ENCODE data around the gene EHD1. TPM values are rescaled to one million over a fixed set of nuclear protein-coding genes. Genes with fewer than 3 reads are reported as not detected.

Gene EHD1
- polyA plus RNA-seq, 2 donors = 16.1 to 28.7 TPM

- Histone ChIP-seq H3K27ac (ENCODE audit: low read depth in 2 of 2, low read length in 1 of 2) (no peak overlapping the region), H3K4me1 (ENCODE audit: control insufficient read depth in 2 of 2, insufficient read depth in 2 of 2, low read length in 1 of 2) (peaks cover 0 to 4% of the 10 kb centered on the region in 2 donors), H3K27me3 (ENCODE audit: control insufficient read depth in 1 of 2, insufficient read depth in 2 of 2, low read length in 2 of 2) (no peaks in the 10 kb centered on the region)
Observed at GRCh38 chr11:64892411-64892831, 14.0 kb upstream of the EHD1 start.

GRCh38 chr11:64891880-64892279 is 13.5 kb upstream of the EHD1 start:
- Histone ChIP-seq H3K27ac (ENCODE audit: low read depth in 2 of 2, low read length in 1 of 2) (no peak overlapping the region), H3K4me3 (ENCODE audit: low read depth in 1 of 2, low read length in 2 of 2) (no peak overlapping the region), H3K4me1 (ENCODE audit: control insufficient read depth in 2 of 2, insufficient read depth in 2 of 2, low read length in 1 of 2) (peaks cover 0 to 4% of the 10 kb centered on the region in 2 donors), H3K9me3 (ENCODE audit: control insufficient read depth in 2 of 2, insufficient read depth in 1 of 2, low read depth in 1 of 2, low read length in 1 of 2) (no peaks in the 10 kb centered on the region), H3K27me3 (ENCODE audit: control insufficient read depth in 1 of 2, insufficient read depth in 2 of 2, low read length in 2 of 2) (no peaks in the 10 kb centered on the region), H3K36me3 (ENCODE audit: control insufficient read depth in 2 of 2, insufficient read depth in 2 of 2, low read length in 1 of 2) (peaks cover 0 to 23% of the 10 kb centered on the region in 2 donors)
- 65 to 75% methylated on average over 5 of the region's 5 CpGs for WGBS, 2 donors

More at GRCh38 chr11:64892411-64892831, 14.0 kb upstream of the EHD1 start:
- 44 to 76% methylated on average over 11 of the region's 11 CpGs for WGBS, 2 donors
- Histone ChIP-seq H3K9me3 (ENCODE audit: control insufficient read depth in 2 of 2, insufficient read depth in 1 of 2, low read depth in 1 of 2, low read length in 1 of 2) (no peaks in the 10 kb centered on the region), H3K4me3 (ENCODE audit: low read depth in 1 of 2, low read length in 2 of 2) (no peak overlapping the region), H3K36me3 (ENCODE audit: control insufficient read depth in 2 of 2, insufficient read depth in 2 of 2, low read length in 1 of 2) (peaks cover 0 to 27% of the 10 kb centered on the region in 2 donors)

GRCh38 chr11:64891215-64891848 is 12.9 kb upstream of the EHD1 start:
- Histone ChIP-seq H3K27me3 (ENCODE audit: control insufficient read depth in 1 of 2, insufficient read depth in 2 of 2, low read length in 2 of 2) (no peaks in the 10 kb centered on the region), H3K36me3 (ENCODE audit: control insufficient read depth in 2 of 2, insufficient read depth in 2 of 2, low read length in 1 of 2) (peaks cover 0 to 18% of the 10 kb centered on the region in 2 donors), H3K27ac (ENCODE audit: low read depth in 2 of 2, low read length in 1 of 2) (no peak overlapping the region), H3K9me3 (ENCODE audit: control insufficient read depth in 2 of 2, insufficient read depth in 1 of 2, low read depth in 1 of 2, low read length in 1 of 2) (no peaks in the 10 kb centered on the region), H3K4me1 (ENCODE audit: control insufficient read depth in 2 of 2, insufficient read depth in 2 of 2, low read length in 1 of 2) (peaks cover 0 to 4% of the 10 kb centered on the region in 2 donors), H3K4me3 (ENCODE audit: low read depth in 1 of 2, low read length in 2 of 2) (no peak overlapping the region)
- WGBS, 2 donors = 65 to 88% methylated on average over 25 of the region's 25 CpGs

GRCh38 chr11:64890522-64890939 is 12.1 kb upstream of the EHD1 start:
- peaks cover 0 to 4% of the 10 kb centered on the region in 2 donors for H3K4me1 ChIP-seq (ENCODE audit: control insufficient read depth in 2 of 2, insufficient read depth in 2 of 2, low read length in 1 of 2)
- no peak overlapping the region for H3K27ac ChIP-seq (ENCODE audit: low read depth in 2 of 2, low read length in 1 of 2)
- H3K9me3 ChIP-seq (ENCODE audit: control insufficient read depth in 2 of 2, insufficient read depth in 1 of 2, low read depth in 1 of 2, low read length in 1 of 2) = no peaks in the 10 kb centered on the region
- H3K4me3 ChIP-seq (ENCODE audit: low read depth in 1 of 2, low read length in 2 of 2) = no peak overlapping the region
- WGBS, 2 donors = 86 to 87% methylated on average over 7 of the region's 7 CpGs
- no peaks in the 10 kb centered on the region for H3K27me3 ChIP-seq (ENCODE audit: control insufficient read depth in 1 of 2, insufficient read depth in 2 of 2, low read length in 2 of 2)
- H3K36me3 ChIP-seq (ENCODE audit: control insufficient read depth in 2 of 2, insufficient read depth in 2 of 2, low read length in 1 of 2) = peaks cover 0 to 10% of the 10 kb centered on the region in 2 donors

DNA sequence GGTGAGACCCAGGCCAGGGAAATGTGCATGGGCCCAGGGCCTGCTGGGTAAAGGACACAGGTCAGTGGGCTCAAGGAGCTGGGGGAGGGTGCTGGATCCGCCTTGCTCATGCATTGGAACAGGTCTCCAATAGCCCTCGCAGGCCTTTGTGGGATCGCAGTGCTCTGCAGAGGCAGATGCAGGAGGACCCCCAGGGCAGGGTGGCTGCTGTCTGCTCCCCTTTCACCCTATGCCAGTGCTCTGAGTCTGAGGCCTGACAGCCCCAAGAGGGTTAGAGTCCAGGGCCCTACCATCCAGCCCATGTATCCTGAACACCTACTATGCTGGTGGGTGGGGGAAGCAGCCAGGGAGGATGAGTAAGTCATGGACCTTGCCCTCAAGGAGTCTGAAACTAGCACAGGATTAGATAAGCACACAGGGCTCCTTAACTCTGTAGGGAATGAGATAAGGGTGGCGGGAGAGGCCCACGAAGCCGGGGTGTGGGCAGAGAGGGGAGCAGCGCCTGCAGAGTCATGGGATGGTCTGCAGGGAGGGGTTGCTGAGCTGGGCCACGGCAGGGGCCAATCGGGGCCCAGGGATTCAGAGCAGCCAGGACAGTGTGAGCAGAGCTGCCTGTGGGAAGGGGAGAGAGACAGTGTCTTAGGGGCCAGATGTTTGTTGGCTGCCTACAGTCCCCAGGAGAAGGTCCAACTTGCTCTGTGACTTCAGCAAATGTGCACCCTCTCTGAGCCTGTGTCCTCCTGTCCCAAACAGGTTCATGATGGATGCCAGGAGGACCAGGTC is 10.5 kb upstream of the EHD1 start:
- H3K9me3 ChIP-seq (ENCODE audit: control insufficient read depth in 2 of 2, insufficient read depth in 1 of 2, low read depth in 1 of 2, low read length in 1 of 2) = no peaks in the 10 kb centered on the region
- WGBS, 2 donors = 60 to 65% methylated on average over 9 of the region's 9 CpGs
- no peak overlapping the region for H3K4me3 ChIP-seq (ENCODE audit: low read depth in 1 of 2, low read length in 2 of 2)
- H3K4me1 ChIP-seq (ENCODE audit: control insufficient read depth in 2 of 2, insufficient read depth in 2 of 2, low read length in 1 of 2) = peaks cover 0 to 2% of the 10 kb centered on the region in 2 donors
- no peaks in the 10 kb centered on the region for H3K27me3 ChIP-seq (ENCODE audit: control insufficient read depth in 1 of 2, insufficient read depth in 2 of 2, low read length in 2 of 2)
- no peak overlapping the region for H3K27ac ChIP-seq (ENCODE audit: low read depth in 2 of 2, low read length in 1 of 2)
- H3K36me3 ChIP-seq (ENCODE audit: control insufficient read depth in 2 of 2, insufficient read depth in 2 of 2, low read length in 1 of 2) = no peaks in the 10 kb centered on the region

- Histone ChIP-seq H3K4me3 (ENCODE audit: low read depth in 1 of 2, low read length in 2 of 2) (no peak overlapping the region), H3K27ac (ENCODE audit: low read depth in 2 of 2, low read length in 1 of 2) (peak overlapping the region in 1 of 2 donors; percentile 69), H3K4me1 (ENCODE audit: control insufficient read depth in 2 of 2, insufficient read depth in 2 of 2, low read length in 1 of 2) (peaks cover 0 to 2% of the 10 kb centered on the region in 2 donors), H3K27me3 (ENCODE audit: control insufficient read depth in 1 of 2, insufficient read depth in 2 of 2, low read length in 2 of 2) (no peaks in the 10 kb centered on the region), H3K36me3 (ENCODE audit: control insufficient read depth in 2 of 2, insufficient read depth in 2 of 2, low read length in 1 of 2) (no peaks in the 10 kb centered on the region), H3K9me3 (ENCODE audit: control insufficient read depth in 2 of 2, insufficient read depth in 1 of 2, low read depth in 1 of 2, low read length in 1 of 2) (no peaks in the 10 kb centered on the region)
- WGBS, 2 donors = 62 to 72% methylated on average over 8 of the region's 8 CpGs
Observed at GRCh38 chr11:64888406-64888728, 9.9 kb upstream of the EHD1 start.

GRCh38 chr11:64887757-64888405 is 9.5 kb upstream of the EHD1 start:
- Histone ChIP-seq H3K4me3 (ENCODE audit: low read depth in 1 of 2, low read length in 2 of 2) (no peak overlapping the region), H3K9me3 (ENCODE audit: control insufficient read depth in 2 of 2, insufficient read depth in 1 of 2, low read depth in 1 of 2, low read length in 1 of 2) (no peaks in the 10 kb centered on the region), H3K4me1 (ENCODE audit: control insufficient read depth in 2 of 2, insufficient read depth in 2 of 2, low read length in 1 of 2) (peaks cover 0 to 2% of the 10 kb centered on the region in 2 donors), H3K27me3 (ENCODE audit: control insufficient read depth in 1 of 2, insufficient read depth in 2 of 2, low read length in 2 of 2) (no peaks in the 10 kb centered on the region), H3K36me3 (ENCODE audit: control insufficient read depth in 2 of 2, insufficient read depth in 2 of 2, low read length in 1 of 2) (no peaks in the 10 kb centered on the region), H3K27ac (ENCODE audit: low read depth in 2 of 2, low read length in 1 of 2) (peak overlapping the region in 1 of 2 donors; percentile 69)
- 12% methylated on average over 33 to 34 of the region's 34 CpGs for WGBS, 2 donors

DNA sequence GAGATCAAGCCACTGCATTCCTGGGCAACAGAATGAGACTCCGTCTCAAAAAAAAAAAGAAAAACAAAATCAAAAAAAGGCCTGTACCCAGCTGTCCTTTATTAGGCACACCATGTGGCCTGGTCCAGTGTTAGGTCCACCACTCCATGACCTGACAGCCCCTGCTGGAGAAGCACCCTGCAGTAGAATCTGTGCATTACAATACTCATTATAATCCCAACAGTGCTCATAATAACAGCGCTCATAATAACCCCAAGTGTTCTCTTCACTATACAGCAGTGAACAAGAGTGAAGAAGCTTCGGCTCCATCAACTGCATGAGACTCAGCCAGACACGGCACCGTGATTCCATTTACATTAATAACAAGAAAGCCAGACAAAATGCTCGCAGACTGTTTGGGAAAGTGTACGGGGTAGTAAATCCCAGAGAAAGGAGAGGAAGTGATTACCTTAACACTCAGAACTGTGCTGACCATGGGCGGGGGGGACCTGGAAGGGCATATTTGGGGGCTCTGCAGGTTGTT is 8.9 kb upstream of the EHD1 start:
- no peaks in the 10 kb centered on the region for H3K9me3 ChIP-seq (ENCODE audit: control insufficient read depth in 2 of 2, insufficient read depth in 1 of 2, low read depth in 1 of 2, low read length in 1 of 2)
- no peak overlapping the region for H3K4me3 ChIP-seq (ENCODE audit: low read depth in 1 of 2, low read length in 2 of 2)
- H3K4me1 ChIP-seq (ENCODE audit: control insufficient read depth in 2 of 2, insufficient read depth in 2 of 2, low read length in 1 of 2) = peaks cover 0 to 2% of the 10 kb centered on the region in 2 donors
- H3K27ac ChIP-seq (ENCODE audit: low read depth in 2 of 2, low read length in 1 of 2) = no peak overlapping the region
- no peaks in the 10 kb centered on the region for H3K27me3 ChIP-seq (ENCODE audit: control insufficient read depth in 1 of 2, insufficient read depth in 2 of 2, low read length in 2 of 2)
- H3K36me3 ChIP-seq (ENCODE audit: control insufficient read depth in 2 of 2, insufficient read depth in 2 of 2, low read length in 1 of 2) = no peaks in the 10 kb centered on the region
- 67 to 77% methylated on average over 8 of the region's 8 CpGs for WGBS, 2 donors

- Histone ChIP-seq H3K36me3 (ENCODE audit: control insufficient read depth in 2 of 2, insufficient read depth in 2 of 2, low read length in 1 of 2) (no peaks in the 10 kb centered on the region), H3K9me3 (ENCODE audit: control insufficient read depth in 2 of 2, insufficient read depth in 1 of 2, low read depth in 1 of 2, low read length in 1 of 2) (no peaks in the 10 kb centered on the region), H3K27ac (ENCODE audit: low read depth in 2 of 2, low read length in 1 of 2) (no peak overlapping the region), H3K4me3 (ENCODE audit: low read depth in 1 of 2, low read length in 2 of 2) (no peak overlapping the region), H3K27me3 (ENCODE audit: control insufficient read depth in 1 of 2, insufficient read depth in 2 of 2, low read length in 2 of 2) (no peaks in the 10 kb centered on the region), H3K4me1 (ENCODE audit: control insufficient read depth in 2 of 2, insufficient read depth in 2 of 2, low read length in 1 of 2) (peaks cover 0 to 4% of the 10 kb centered on the region in 2 donors)
- 75 to 77% methylated on average over 15 of the region's 15 CpGs for WGBS, 2 donors
Observed at GRCh38 chr11:64885367-64886286, 7.2 kb upstream of the EHD1 start.
